ENCODE measurements around the gene KLHL3.

KLHL3 gene

DNA sequence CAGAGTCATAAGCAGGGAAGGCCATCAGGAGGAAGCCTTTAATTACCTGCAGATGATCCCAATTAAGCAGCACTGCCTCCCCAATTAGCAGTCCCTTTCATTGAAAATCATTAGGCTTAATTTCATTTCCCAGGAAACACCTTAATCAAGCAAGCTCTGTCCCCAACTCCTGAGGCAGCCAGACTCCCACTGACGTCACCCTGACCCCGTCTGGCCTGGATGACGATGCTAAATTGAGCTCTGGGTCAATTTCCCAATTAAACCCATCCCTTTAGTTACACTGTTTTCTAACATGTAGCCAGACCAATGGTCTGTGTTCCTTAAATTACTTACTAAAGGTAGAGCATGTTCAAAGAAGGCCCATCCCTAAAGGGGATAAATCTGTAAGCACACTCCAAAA lies 152.8 kb downstream of the KLHL3 start:
- H3K9ac ChIP-seq: no peak overlapping the region
- no peak overlapping the region for H3K4me2 ChIP-seq
- no peaks in the 10 kb centered on the region for H4K20me1 ChIP-seq

GRCh38 chr5:137582218-137582617 lies 153.7 kb downstream of the KLHL3 start:
- Histone ChIP-seq H3K27me3 (no peaks in the 10 kb centered on the region), H3K4me1 (peaks cover 17% of the 10 kb centered on the region), H3K4me3 (no peak overlapping the region), H3K27ac (no peak overlapping the region), H3K36me3 (no peaks in the 10 kb centered on the region), H3K9me3 (peaks cover 2% of the 10 kb centered on the region; the same call in 1 of the 2 replicates), H3K9ac (no peak overlapping the region), H4K20me1 (no peaks in the 10 kb centered on the region), H3K4me2 (peak overlapping the region; percentile 33)
- no peak for TF ChIP-seq Cebpa-rat (IDR thresholded peaks at IDR 0.05)

More for the DNA sequence above, 152.8 kb downstream of the KLHL3 start:
- H3K9me3 ChIP-seq: no peaks in the 10 kb centered on the region
- H3K36me3 ChIP-seq: no peaks in the 10 kb centered on the region
- H3K4me3 ChIP-seq: no peak overlapping the region
- TF ChIP-seq Cebpa-rat (IDR thresholded peaks at IDR 0.05): no peak
- H3K27ac ChIP-seq: no peak overlapping the region
- H3K4me1 ChIP-seq: peaks cover 17% of the 10 kb centered on the region
- no peaks in the 10 kb centered on the region for H3K27me3 ChIP-seq

GRCh38 chr5:137581776-137582175 lies 154.1 kb downstream of the KLHL3 start:
- Histone ChIP-seq H3K4me2 (peak overlapping the region; percentile 33), H3K4me3 (no peak overlapping the region), H3K27me3 (no peaks in the 10 kb centered on the region), H4K20me1 (no peaks in the 10 kb centered on the region), H3K9me3 (peaks cover 5% of the 10 kb centered on the region; the same call in 1 of the 2 replicates), H3K9ac (no peak overlapping the region), H3K27ac (no peak overlapping the region), H3K36me3 (no peaks in the 10 kb centered on the region), H3K4me1 (peaks cover 17% of the 10 kb centered on the region)
- TF ChIP-seq Cebpa-rat (IDR thresholded peaks at IDR 0.05): no peak

GRCh38 chr5:137580030-137580429 lies 155.9 kb downstream of the KLHL3 start:
- peaks cover 30% of the 10 kb centered on the region for H3K4me1 ChIP-seq
- no peak overlapping the region for H3K4me3 ChIP-seq
- H3K27ac ChIP-seq: no peak overlapping the region
- no peaks in the 10 kb centered on the region for H3K36me3 ChIP-seq
- peaks cover 16% of the 10 kb centered on the region for H3K9me3 ChIP-seq
- TF ChIP-seq Cebpa-rat (IDR thresholded peaks at IDR 0.05): no peak
- H3K4me2 ChIP-seq: peak overlapping the region; percentile 10; the same call in 1 of the 2 replicates
- H4K20me1 ChIP-seq: no peaks in the 10 kb centered on the region
- no peak overlapping the region for H3K9ac ChIP-seq
- no peaks in the 10 kb centered on the region for H3K27me3 ChIP-seq

GRCh38 chr5:137575847-137576246 lies 160.0 kb downstream of the KLHL3 start:
- H3K27me3 ChIP-seq: no peaks in the 10 kb centered on the region
- H3K4me1 ChIP-seq: peaks cover 38% of the 10 kb centered on the region
- peak overlapping the region; percentile 50 for H3K4me2 ChIP-seq
- H3K36me3 ChIP-seq: no peaks in the 10 kb centered on the region
- H3K4me3 ChIP-seq: no peak overlapping the region
- no peak overlapping the region for H3K27ac ChIP-seq
- peaks cover 22% of the 10 kb centered on the region for H3K9me3 ChIP-seq
- no peaks in the 10 kb centered on the region for H4K20me1 ChIP-seq
- no peak overlapping the region for H3K9ac ChIP-seq
- TF ChIP-seq Cebpa-rat (IDR thresholded peaks at IDR 0.05): no peak

DNA sequence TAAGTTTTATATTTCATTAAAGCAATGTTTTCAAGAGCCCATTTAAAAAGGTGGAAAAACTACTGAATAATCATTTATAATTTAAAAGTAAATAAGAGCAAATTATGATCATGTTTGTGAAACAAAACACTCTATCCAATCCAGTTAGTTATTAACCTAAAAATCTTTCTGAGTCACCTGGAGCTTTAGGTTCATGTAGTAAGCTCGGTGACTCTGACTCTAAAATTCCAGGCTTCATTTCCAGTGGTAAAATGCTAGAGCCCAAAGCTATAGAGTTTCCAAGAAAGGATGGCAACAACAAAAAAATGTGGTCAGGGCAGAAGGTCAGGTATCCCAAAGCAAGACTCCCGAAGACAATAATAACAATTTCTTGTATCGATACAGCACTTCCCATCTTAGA lies 160.7 kb downstream of the KLHL3 start:
- no peak for TF ChIP-seq Cebpa-rat (IDR thresholded peaks at IDR 0.05)
- no peaks in the 10 kb centered on the region for H4K20me1 ChIP-seq
- no peaks in the 10 kb centered on the region for H3K36me3 ChIP-seq
- H3K9ac ChIP-seq: no peak overlapping the region
- peaks cover 24% of the 10 kb centered on the region for H3K9me3 ChIP-seq
- no peak overlapping the region for H3K27ac ChIP-seq
- no peak overlapping the region for H3K4me2 ChIP-seq
- H3K4me3 ChIP-seq: no peak overlapping the region
- H3K27me3 ChIP-seq: no peaks in the 10 kb centered on the region
- H3K4me1 ChIP-seq: peaks cover 43% of the 10 kb centered on the region

DNA sequence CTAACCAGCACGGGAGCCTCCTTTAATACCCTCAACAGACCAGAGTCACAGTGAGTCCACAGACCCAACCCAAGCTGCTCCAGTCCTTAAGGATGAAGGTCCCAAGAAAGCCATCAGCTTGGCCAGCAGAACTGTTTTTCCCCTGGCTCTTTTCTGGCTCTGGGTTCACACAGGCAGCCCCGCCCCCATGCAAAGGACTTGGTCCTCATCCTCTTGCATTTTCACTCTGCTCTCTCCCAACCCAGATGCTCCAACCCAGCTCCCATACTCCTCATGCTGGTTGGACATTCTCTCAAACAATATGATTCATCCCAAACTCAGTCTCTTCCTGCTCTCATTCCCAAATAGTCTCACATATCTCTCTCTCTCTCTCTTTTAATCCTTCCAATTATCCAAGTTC lies 162.5 kb downstream of the KLHL3 start:
- H3K4me2 ChIP-seq: no peak overlapping the region
- H4K20me1 ChIP-seq: no peaks in the 10 kb centered on the region
- H3K27ac ChIP-seq: no peak overlapping the region
- no peak for TF ChIP-seq Cebpa-rat (IDR thresholded peaks at IDR 0.05)
- peaks cover 46% of the 10 kb centered on the region for H3K4me1 ChIP-seq
- H3K36me3 ChIP-seq: no peaks in the 10 kb centered on the region
- no peaks in the 10 kb centered on the region for H3K27me3 ChIP-seq
- H3K4me3 ChIP-seq: no peak overlapping the region
- peaks cover 30% of the 10 kb centered on the region for H3K9me3 ChIP-seq
- no peak overlapping the region for H3K9ac ChIP-seq

DNA sequence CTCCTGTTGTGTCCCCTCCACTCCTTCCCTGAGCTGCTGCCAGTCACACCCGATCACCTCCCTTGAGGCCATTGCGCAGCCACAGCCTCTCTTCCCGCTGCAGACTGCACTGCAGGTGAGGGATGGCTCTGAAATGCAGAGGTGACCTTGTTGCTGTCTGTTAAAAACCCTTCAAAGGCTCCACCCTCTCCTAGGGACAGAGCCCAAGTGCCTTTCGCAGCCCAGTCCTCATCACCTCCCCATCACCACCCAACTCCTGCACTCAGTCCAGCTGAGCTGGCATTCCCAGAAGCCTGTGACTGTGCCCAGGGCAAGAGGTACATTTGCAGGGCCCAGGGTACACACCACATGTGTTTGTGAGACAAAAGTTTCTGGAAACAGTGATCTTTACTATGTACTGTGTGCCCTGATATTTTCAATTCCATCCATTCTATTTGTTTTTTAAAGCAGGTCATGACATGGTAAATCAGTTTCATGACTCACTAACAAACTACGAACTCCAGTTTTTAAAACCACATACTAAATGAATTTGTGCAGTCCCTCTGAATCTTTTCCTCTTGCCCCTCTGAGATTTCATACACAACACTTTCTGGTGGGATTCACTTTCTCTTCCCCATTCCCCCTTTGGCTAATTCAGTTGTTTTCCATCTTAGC lies 163.7 kb downstream of the KLHL3 start:
- Histone ChIP-seq H3K36me3 (no peaks in the 10 kb centered on the region), H3K4me3 (no peak overlapping the region), H3K9me3 (peaks cover 28% of the 10 kb centered on the region), H4K20me1 (no peaks in the 10 kb centered on the region), H3K4me1 (peaks cover 46% of the 10 kb centered on the region), H3K4me2 (peak overlapping the region; percentile 15), H3K27ac (no peak overlapping the region), H3K9ac (no peak overlapping the region), H3K27me3 (no peaks in the 10 kb centered on the region)
- TF ChIP-seq Cebpa-rat (IDR thresholded peaks at IDR 0.05): no peak

DNA sequence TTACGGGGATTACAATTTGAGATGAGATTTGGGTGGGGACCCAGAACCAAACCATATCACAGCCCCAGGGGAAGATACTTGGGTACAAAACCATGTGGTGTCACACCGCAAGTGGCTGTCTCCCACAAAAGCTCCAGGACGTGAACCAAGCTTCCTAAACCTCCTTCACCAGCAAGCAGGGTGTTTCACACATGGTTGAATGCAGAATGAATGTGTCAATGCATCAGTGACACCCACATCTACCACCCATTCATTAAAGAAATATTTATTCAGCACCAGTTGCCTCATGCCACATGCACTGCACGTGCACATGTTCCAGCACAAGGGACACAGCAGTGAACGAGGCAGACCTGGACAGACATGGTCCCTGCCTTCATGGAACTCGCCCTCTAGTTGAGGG lies 165.8 kb downstream of the KLHL3 start:
- TF ChIP-seq Cebpa-rat (IDR thresholded peaks at IDR 0.05): no peak
- Histone ChIP-seq H3K27ac (no peak overlapping the region), H3K4me3 (no peak overlapping the region), H4K20me1 (no peaks in the 10 kb centered on the region), H3K36me3 (no peaks in the 10 kb centered on the region), H3K4me1 (peaks cover 33% of the 10 kb centered on the region), H3K9ac (no peak overlapping the region), H3K9me3 (peaks cover 14% of the 10 kb centered on the region; the same call in 1 of the 2 replicates), H3K4me2 (peak overlapping the region; percentile 62; the same call in 1 of the 2 replicates), H3K27me3 (no peaks in the 10 kb centered on the region)

Measured in BLaER1 (cell line).